AG10803 (cell line): ENCODE results near the gene CEACAM19.

ENCODE experiments used
- DNase-seq: peaks from one replicate; pipeline ENCODE4 v3.0.0; 2010; ENCODE audit warnings: low read depth
- H3K4me3 ChIP-seq: 2 replicates; pipeline ENCODE4 v1.5.1; 2011; ENCODE audit warnings: mild to moderate bottlenecking, low read length, control low read depth
- TF ChIP-seq, protein P1 (sequence below): conservative IDR thresholded peaks from 2 replicates; pipeline ENCODE4 v1.5.1; 2011; ENCODE audit warnings: mild to moderate bottlenecking, low read length, control low read depth, inconsistent platforms

Gene CEACAM19

DNA sequence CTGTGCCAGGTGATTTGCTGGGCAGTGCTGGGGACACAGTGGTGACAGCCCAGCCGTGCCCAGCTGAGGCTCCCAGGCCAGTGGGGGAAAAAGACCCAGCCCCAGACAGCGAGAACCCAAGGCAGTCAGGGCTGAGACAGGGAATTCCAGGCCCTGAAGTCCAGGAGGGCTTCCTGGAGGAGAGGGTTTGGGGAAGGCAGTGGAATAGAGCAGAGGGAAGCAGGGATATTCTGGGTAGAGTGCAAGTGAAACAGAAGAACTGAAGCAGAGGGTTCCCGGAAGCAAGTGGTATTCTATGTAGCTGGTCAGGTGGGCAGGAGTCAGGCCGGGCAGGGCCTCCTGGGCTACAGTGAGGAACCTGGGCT is 26.4 kb downstream of the CEACAM19 start:
- no peak for DNase-seq
- TF ChIP-seq, protein P1, sequence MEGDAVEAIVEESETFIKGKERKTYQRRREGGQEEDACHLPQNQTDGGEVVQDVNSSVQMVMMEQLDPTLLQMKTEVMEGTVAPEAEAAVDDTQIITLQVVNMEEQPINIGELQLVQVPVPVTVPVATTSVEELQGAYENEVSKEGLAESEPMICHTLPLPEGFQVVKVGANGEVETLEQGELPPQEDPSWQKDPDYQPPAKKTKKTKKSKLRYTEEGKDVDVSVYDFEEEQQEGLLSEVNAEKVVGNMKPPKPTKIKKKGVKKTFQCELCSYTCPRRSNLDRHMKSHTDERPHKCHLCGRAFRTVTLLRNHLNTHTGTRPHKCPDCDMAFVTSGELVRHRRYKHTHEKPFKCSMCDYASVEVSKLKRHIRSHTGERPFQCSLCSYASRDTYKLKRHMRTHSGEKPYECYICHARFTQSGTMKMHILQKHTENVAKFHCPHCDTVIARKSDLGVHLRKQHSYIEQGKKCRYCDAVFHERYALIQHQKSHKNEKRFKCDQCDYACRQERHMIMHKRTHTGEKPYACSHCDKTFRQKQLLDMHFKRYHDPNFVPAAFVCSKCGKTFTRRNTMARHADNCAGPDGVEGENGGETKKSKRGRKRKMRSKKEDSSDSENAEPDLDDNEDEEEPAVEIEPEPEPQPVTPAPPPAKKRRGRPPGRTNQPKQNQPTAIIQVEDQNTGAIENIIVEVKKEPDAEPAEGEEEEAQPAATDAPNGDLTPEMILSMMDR = no peak
- H3K4me3 ChIP-seq = no peak overlapping the region

DNA sequence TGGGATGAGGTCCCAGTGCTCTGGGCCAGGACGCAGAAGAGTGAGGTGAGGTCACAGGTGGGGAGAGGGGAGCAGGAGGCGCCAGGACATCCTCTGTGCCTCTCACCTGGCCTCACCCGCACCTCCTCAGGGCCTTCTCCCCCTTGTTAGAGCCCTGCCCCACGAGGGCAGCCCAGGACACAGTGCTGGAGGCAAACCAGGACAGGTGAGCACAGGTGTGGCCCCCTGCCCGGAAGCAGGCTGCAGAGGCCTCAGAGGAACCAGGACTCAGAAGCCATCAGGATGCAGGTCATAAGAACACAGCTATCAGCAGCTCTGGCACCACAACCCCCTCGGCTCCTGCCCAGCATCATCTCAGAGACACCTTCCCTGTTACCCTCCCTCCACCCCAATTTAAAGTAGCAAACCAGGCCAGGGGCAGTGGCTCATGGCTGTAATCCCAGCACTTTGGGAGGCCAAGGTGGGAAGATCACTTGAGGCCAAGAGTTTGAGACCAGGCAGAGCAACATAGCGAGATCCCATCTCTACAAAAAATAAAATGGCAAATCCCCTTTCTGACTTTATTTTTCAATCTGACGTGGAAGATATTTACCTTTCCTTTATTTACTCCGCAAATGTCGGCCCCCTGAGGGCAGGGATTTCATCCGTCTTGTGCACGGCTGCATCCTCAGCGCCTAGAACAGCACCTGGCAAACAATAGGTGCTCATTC is 27.4 kb downstream of the CEACAM19 start, which contains the start of gene CEACAM16:
TSS of gene CEACAM16 (plus strand) at position 660 of the 710 bp plus-strand sequence. CDS start 2,306 bp downstream, outside the sequence.
- H3K4me3 ChIP-seq = no peak within 1 kb of the TSS
- TF ChIP-seq, protein P1 = no peak
- no peak for DNase-seq

DNA sequence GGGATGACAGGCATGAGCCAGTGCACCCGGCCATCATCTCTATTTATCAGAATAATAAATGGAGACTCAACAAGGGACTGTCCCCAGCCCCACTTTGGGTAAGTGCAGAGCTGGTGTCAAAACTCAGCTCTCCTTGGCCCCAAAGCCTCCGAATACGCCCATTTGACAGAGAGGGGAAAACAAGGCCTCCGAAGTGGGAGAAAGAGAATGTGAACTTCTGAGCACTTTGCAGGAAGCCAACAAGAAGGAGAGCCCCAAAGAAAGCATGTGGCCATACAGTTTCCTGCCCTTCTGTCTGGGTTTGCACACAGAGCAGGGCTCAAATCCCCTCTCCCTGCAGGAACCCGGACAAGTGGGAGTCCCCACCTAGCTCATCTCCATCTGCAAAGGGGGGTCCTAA is 29.3 kb downstream of the CEACAM19 start:
- no peak for DNase-seq
- no peak overlapping the region for H3K4me3 ChIP-seq
- TF ChIP-seq, protein P1 = no peak

DNA sequence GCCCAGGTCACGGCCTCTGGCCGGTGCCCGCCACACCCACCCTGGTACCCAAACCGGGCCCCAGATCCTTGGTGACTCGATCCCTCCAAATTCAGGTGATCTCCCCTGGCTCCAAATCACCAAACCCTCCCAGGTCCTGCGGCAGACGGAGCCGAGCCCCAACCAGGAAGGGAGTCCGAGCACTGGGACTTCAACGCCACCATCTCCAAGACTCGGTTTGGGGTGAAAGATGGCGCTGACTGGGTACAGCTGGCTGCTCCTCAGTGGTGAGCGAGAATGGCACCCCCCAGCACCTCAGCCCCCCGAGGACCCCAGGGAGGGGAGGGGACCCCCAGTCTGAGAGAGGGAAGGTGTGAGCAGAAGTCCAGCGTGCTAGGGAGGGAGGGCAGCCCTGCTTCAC is 29.9 kb downstream of the CEACAM19 start:
- TF ChIP-seq, protein P1 = no peak
- DNase-seq = no peak
- no peak overlapping the region for H3K4me3 ChIP-seq

DNA sequence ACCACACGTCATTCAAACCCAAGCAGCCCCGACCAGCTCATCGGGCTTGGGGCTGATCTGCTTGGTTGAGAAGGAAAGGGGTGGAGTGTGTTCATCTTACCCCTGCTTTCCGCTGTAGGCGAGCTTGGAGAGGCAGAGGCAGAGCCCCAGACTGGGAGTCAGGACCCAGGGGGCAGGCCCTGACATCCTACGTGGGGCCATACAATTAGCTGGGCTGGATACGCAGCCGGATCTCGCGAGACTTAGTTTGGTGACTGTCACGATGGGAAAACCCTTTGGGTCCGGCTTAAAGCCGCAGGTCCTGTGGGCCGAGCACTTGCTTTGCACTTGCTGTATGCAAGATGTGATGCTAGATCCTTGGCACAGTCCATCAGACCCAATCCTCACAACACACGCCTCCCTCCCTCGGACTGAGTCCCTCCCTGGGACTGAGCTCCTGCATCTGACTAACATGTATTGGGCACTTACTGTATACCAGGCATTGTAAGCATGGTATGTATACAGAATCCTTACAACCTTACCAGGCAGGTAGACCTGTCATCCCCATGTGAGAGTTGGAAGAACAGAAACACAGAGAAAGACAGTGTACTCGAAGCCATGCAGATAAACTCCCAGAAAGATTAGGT is 31.4 kb downstream of the CEACAM19 start:
- TF ChIP-seq, protein P1 = no peak
- H3K4me3 ChIP-seq = no peak overlapping the region
- no peak for DNase-seq

DNA sequence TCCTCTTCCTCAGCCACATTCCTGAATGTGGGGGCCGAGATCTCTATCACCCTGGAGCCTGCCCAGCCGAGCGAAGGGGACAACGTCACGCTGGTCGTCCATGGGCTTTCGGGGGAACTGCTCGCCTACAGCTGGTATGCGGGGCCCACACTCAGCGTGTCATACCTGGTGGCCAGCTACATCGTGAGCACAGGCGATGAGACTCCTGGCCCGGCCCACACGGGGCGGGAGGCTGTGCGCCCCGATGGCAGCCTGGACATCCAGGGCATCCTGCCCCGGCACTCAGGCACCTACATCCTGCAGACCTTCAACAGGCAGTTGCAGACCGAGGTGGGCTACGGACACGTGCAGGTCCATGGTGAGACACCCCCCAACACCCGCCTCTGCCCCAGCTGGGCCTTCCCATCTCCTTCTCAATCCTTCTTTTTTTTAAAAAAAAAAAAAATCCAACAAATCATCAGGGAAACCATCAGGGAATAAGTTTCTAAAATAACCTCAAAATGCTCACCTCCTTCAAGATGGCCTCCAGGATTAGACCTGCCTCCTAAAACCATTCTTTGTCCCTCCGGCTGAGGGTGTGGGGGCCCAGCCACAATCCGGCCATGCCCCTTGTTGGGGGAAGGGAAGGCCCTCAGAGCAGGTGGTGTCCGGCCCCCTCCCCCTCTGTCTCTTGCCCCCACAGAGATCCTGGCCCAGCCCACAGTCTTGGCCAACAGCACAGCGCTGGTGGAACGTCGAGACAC is 32.2 kb downstream of the CEACAM19 start:
- TF ChIP-seq, protein P1 = no peak
- no peak overlapping the region for H3K4me3 ChIP-seq
- no peak for DNase-seq

DNA sequence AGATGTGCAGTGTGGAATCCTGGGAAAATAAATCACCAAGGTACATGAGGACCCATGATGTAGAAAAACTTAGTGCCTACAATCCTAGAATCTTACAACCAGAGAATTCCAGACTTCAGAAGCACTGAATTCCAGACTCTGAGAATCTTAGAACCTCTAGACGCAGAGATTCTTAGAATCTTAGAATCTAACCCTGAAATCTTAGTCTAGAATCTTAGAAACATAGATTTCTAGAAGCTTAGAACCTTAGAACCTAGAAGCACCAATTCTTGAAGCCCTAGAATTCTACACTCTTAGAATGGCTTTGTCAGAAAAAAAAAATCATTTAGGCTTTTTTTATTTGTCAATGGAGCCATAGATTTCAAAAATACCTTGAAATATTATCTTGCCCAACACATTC is 33.7 kb downstream of the CEACAM19 start:
- TF ChIP-seq, protein P1 = no peak
- DNase-seq = no peak
- H3K4me3 ChIP-seq = no peak overlapping the region
